ENCODE measurements around the gene PMVK. TPM values are rescaled to one million over a fixed set of nuclear protein-coding genes. Genes with fewer than 3 reads are reported as not detected.
A peak's percentile ranks its signal among the peaks of the same experiment; 100 is the strongest.

The PMVK gene
- total RNA-seq, 4 donors from 2014 or later, result 29.0 to 38.2 (median 33.5) TPM

DNA sequence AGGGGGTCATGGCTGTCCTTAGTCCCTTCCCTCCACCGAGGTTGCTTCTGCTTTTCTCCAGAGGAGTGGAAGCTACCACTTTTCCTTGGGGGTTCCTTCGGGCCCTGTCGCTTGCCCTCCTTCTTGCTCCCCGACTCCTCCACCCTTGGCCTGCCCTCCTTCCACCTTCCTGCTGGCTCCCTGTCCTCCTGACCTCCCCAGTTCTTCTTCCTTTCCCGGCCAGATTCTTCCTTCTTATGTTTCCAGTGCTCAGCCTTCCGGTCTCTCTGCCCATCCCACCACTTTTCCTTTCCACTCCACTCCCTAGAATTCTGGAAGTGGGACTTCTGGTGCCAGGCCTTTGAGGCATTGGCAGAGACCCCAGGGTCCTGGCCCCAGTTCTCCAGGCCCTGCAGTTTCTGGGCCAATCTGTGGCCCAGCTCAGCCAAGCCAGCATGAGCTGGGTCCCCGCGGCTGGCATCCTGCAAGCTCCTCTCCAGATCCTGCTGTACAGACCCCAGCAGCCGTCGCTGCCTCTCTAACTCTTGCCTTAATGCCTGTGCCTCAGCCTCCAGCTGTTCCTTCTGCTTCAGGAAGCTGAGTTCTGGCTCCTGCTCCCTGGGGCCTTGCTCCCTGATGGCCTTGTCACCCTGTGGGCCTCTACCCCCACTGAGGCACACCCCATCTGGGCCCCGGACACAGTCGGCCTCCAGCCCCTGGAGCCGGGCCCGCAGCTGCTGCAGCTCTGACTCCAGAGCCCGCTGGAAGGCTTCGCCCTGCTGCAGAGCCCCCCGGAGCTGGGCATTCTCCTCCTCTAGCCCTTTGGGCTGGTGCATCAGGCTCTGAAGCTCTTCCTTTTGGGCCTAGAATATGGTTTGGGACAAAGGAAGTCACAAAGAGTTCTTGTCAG, 9.7 kb upstream of the PMVK start:
- Histone ChIP-seq H3K36me3 (peaks cover 10 to 56% (median 11%) of the 10 kb centered on the region in 3 donors), H3K27ac (no peak overlapping the region), H3K4me3 (no peak overlapping the region), H3K9me3 (no peaks in the 10 kb centered on the region), H3K4me1 (peaks cover 30 to 42% (median 32%) of the 10 kb centered on the region in 3 donors), H3K27me3 (no peaks in the 10 kb centered on the region)
- intact Hi-C loops (cut with DNase I), result no loop called here
- no peak for DNase-seq
- TF ChIP-seq CTCF (IDR thresholded peaks at IDR 0.05) (no peak), POLR2A (IDR thresholded peaks at IDR 0.05) (no peak)
- WGBS, 2 donors, result 79 to 82% methylated on average over 17 of the region's 17 CpGs

DNA sequence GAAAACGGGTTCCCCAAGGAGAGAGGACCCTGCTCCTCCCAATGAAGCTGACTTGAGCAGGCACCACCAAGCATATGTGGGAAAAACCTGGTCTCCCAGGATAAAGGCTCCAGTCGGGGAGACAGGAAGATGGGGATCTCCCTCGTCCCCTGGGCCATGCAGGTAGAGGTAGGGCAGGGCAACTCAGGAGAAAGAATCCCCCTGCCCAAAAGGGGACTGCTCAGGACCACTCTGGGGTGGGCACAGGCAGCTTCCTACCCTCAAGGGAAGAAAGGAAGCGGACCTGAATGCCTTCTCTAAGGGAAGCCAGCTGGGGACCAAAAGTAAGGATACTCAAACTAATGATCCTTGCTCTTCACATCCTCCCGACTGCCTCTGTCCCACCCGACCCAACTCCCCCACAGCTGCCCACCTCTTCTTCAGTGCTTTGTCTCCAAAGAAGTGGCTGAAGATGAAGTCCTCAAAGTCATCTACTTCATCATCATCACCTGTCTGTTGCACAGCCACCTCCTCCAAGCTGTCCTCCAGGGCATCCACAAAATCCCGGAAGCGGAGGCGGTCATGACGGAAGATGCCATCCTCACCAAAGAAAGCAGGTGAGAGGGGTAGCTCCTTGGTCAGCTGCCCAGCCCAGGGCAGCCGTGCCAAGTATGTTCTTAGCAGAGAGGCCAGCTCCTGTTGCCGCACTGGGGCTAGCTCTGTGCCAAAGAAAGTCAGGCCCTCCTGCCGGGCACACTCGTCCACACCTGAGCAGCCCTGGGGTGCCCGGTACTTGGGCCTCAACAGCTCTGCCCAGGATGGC, 8.8 kb upstream of the PMVK start:
- WGBS, 2 donors, result 83 to 100% methylated on average over 2 to 11 of the region's 15 CpGs
- DNase-seq, result no peak

DNA sequence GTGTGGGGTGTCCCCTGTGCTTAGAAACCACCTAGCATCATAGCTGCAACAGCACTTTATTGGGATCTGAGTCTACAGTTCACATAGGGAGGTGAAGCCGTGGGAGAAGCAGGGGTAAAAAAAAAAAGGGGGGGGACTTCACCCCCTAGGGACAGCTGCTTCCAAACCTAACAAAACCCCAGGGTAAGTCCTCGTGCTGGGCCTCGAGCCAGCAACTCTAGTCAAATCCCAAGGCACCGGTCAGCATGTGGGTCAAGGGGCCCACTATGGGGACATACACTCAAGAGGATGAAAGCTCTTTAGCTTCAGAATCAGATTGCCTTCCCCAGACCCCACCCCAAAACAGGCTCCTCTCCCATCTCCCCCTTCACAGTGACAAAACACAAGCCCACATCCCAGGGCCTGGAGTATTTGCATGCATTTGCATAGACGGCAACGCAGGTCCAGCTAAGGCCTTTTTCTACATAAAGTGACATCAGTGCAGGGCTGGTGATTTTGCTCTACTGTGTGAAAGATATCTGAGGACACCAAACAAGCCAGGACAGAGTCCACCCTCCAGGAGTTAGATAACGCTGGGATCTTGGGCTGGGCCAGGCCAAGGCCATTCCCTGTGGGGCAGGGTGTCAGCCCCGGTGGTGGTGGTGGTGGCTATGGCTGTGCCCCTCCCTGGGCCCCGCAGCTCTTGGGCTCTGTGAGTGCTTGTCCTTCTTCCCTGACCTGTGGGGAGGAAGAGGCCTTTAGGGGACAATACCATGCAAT, 8.1 kb upstream of the PMVK start:
- intact Hi-C loops (cut with DNase I), result no loop called here
- Histone ChIP-seq H3K9me3 (no peaks in the 10 kb centered on the region), H3K27ac (peak overlapping the region in 3 of 4 donors; percentile 56 to 98 (median 97)), H3K27me3 (no peaks in the 10 kb centered on the region), H3K36me3 (peaks cover 3 to 42% (median 11%) of the 10 kb centered on the region in 3 donors), H3K4me3 (no peak overlapping the region), H3K4me1 (peaks cover 46 to 57% (median 49%) of the 10 kb centered on the region in 3 donors)
- no peak for DNase-seq
- WGBS, 2 donors, result 49 to 58% methylated on average over 4 to 6 of the region's 9 CpGs
- TF ChIP-seq POLR2A (IDR thresholded peaks at IDR 0.05) (no peak), CTCF (IDR thresholded peaks at IDR 0.05) (no peak)

More for the DNA sequence above, 8.8 kb upstream of the PMVK start:
- Histone ChIP-seq H3K27me3 (no peaks in the 10 kb centered on the region), H3K36me3 (peaks cover 3 to 47% (median 11%) of the 10 kb centered on the region in 3 donors), H3K4me1 (peaks cover 38 to 49% (median 41%) of the 10 kb centered on the region in 3 donors), H3K27ac (peak overlapping the region in 2 of 4 donors; percentile 56 to 97), H3K9me3 (no peaks in the 10 kb centered on the region), H3K4me3 (no peak overlapping the region)
- intact Hi-C loops (cut with DNase I), result no loop called here
- TF ChIP-seq POLR2A (IDR thresholded peaks at IDR 0.05), result no peak
- TF ChIP-seq CTCF (IDR thresholded peaks at IDR 0.05), result no peak

GRCh38 chr1:154943649-154944400, 7.3 kb upstream of the PMVK start:
- H3K27me3 ChIP-seq, result no peaks in the 10 kb centered on the region
- peaks cover 3 to 42% (median 11%) of the 10 kb centered on the region in 3 donors for H3K36me3 ChIP-seq
- no peak for DNase-seq
- H3K4me1 ChIP-seq, result peaks cover 48 to 64% (median 51%) of the 10 kb centered on the region in 3 donors
- WGBS, 2 donors, result 33 to 60% methylated on average over 1 to 3 of the region's 6 CpGs
- TF ChIP-seq CTCF (IDR thresholded peaks at IDR 0.05) (peak; percentile 53 to 82 (median 72)), POLR2A (IDR thresholded peaks at IDR 0.05) (no peak)
- H3K27ac ChIP-seq, result peak overlapping the region in 3 of 4 donors; percentile 56 to 98 (median 97)
- H3K9me3 ChIP-seq, result no peaks in the 10 kb centered on the region
- no peak overlapping the region for H3K4me3 ChIP-seq
- intact Hi-C loops (cut with DNase I), result no loop called here

All from esophagus squamous epithelium (tissue), 5 donors.